SK-N-SH (cell line): ENCODE results near the gene HSPA4.

ENCODE experiments used
- CHD2 ChIP-seq: fragments of 150-350 bp; IDR thresholded peaks from 2 replicates; pipeline ENCODE4 v1.6.1; 2018; ENCODE audit warnings: low read length; ENCODE audit not compliant: partially characterized antibody
- JUND ChIP-seq: IDR thresholded peaks from 2 replicates; pipeline ENCODE4 v1.4.0; 2012
- POLR2AphosphoS5 ChIP-seq: IDR thresholded peaks from 2 replicates; pipeline ENCODE4 v1.6.1; 2012; ENCODE audit warnings: low read depth, low read length
- SMC3 ChIP-seq: IDR thresholded peaks from 2 replicates; pipeline ENCODE4 v1.6.1; 2012; ENCODE audit warnings: low read depth, low read length, improper control_type of control experiment
- USF2 ChIP-seq: fragments of 150-350 bp; IDR thresholded peaks from 2 replicates; pipeline ENCODE4 v1.6.1; 2017; ENCODE audit warnings: antibody characterized with exemption, low read length, low read depth, borderline replicate concordance
- TF ChIP-seq, protein P1 (sequence below): fragments of 200-600 bp; sonication (generic); IDR thresholded peaks from 2 replicates; pipeline ENCODE4 v1.6.1; 2017; ENCODE audit warnings: antibody characterized with exemption, mild to moderate bottlenecking, moderate library complexity
- TF ChIP-seq, protein P2 (sequence below): IDR thresholded peaks from 2 replicates; pipeline ENCODE4 v1.6.1; 2012; ENCODE audit warnings: mild to moderate bottlenecking, low read depth, low read length, moderate library complexity

GRCh38 chr5:133075572-133076536 is 24.0 kb downstream of the HSPA4 start:
- TF ChIP-seq JUND (no peak), SMC3 (no peak), USF2 (no peak), CHD2 (no peak), POLR2AphosphoS5 (no peak)
- TF ChIP-seq, protein P1, sequence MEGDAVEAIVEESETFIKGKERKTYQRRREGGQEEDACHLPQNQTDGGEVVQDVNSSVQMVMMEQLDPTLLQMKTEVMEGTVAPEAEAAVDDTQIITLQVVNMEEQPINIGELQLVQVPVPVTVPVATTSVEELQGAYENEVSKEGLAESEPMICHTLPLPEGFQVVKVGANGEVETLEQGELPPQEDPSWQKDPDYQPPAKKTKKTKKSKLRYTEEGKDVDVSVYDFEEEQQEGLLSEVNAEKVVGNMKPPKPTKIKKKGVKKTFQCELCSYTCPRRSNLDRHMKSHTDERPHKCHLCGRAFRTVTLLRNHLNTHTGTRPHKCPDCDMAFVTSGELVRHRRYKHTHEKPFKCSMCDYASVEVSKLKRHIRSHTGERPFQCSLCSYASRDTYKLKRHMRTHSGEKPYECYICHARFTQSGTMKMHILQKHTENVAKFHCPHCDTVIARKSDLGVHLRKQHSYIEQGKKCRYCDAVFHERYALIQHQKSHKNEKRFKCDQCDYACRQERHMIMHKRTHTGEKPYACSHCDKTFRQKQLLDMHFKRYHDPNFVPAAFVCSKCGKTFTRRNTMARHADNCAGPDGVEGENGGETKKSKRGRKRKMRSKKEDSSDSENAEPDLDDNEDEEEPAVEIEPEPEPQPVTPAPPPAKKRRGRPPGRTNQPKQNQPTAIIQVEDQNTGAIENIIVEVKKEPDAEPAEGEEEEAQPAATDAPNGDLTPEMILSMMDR, result no peak
- TF ChIP-seq, protein P2, sequence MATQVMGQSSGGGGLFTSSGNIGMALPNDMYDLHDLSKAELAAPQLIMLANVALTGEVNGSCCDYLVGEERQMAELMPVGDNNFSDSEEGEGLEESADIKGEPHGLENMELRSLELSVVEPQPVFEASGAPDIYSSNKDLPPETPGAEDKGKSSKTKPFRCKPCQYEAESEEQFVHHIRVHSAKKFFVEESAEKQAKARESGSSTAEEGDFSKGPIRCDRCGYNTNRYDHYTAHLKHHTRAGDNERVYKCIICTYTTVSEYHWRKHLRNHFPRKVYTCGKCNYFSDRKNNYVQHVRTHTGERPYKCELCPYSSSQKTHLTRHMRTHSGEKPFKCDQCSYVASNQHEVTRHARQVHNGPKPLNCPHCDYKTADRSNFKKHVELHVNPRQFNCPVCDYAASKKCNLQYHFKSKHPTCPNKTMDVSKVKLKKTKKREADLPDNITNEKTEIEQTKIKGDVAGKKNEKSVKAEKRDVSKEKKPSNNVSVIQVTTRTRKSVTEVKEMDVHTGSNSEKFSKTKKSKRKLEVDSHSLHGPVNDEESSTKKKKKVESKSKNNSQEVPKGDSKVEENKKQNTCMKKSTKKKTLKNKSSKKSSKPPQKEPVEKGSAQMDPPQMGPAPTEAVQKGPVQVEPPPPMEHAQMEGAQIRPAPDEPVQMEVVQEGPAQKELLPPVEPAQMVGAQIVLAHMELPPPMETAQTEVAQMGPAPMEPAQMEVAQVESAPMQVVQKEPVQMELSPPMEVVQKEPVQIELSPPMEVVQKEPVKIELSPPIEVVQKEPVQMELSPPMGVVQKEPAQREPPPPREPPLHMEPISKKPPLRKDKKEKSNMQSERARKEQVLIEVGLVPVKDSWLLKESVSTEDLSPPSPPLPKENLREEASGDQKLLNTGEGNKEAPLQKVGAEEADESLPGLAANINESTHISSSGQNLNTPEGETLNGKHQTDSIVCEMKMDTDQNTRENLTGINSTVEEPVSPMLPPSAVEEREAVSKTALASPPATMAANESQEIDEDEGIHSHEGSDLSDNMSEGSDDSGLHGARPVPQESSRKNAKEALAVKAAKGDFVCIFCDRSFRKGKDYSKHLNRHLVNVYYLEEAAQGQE, result no peak
